COLO829 (cell line): ENCODE data around the gene VAC14.

Experiments
- DNase-seq: peaks from one replicate; pipeline ENCODE4 v3.0.0; 2012; ENCODE audit warnings: low spot score

Gene VAC14

DNA sequence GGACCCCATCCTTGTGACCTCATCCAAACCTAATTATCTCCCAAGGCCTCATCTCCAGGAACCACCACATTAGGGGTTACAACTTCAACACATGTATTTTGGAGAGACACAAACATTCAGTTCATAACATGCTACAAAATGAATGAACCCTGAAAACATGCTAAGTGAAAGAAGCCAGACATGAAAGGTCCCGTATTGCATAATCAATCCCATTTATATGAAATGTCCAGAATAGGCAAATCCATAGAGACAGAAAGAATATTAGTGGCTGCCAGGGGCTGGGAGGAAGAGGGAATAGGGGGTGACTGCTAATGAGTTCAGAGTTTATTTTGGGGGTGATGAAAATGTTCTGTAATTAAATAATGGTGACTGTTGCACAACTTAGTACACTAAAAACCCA, 158.3 kb downstream of the VAC14 start:
- no peak for DNase-seq

DNA sequence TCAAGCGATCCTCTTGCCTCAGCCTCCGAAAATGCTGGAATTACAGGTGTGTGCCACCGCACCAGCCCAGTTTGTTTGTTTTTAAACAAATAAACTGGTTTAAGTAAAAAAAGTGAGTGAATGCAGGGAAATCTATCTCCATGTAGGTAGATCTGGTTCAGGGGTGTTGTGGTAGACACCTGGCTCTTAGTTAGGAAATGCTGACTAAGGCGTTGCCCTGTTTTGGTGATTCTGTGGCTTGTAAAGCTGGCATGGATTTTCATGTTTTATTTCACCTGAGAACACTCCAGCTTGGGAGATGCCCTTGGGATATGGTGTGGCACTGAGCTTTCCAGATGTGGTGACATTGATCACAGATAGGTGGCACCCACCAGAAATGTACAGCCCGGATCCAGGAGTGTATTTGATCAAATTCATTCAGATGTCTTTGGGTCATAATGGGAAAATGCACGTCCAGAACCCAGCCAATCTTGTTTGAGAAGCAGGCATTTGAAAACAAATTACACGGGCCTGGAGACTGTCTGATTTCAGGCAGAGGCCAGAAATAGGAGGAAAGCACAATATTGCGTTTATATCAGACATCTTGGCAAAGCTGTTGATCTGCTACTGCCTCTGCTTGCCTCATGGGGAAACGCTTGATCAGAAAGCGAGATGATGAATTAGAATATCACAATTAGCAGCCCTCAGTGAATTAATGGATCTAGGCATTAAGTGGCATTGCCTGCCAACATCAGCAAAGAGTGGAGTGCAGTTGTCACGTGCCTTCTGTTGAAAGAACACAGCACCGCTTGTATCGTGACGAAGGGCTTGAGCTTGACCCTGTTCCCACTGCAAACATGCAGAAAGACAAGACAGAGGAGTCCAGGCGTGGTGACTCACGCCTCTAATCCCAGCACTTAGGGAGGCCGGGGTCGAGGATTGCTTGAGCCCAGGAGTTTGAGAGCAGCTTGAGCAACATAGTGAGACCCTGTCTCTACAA, 161.9 kb downstream of the VAC14 start:
- peak; percentile 72 for DNase-seq
